ENCODE data around the gene MYO6.

DNA sequence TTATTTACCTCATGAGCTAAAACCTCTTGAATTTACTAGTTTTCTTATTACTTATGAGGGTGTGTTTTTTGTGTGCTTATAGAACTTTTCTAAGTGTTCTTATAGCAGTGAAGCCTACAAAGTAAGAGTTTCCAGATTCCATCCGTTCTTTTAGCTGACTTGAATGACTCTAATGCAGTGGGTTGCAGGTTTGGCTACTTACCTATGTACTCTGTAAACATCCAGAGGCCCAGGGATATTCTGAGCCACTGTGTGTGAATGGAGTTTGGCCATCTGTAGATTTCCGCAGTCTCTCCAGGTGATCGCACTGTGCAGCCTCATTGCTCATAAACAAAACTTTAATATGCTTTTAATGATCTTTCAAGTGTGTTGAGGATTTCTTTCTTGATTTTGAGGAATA, 157.8 kb downstream of the MYO6 start:
- TF ChIP-seq TRIM28 (IDR thresholded peaks at IDR 0.05; ENCODE audit: borderline replicate concordance, low read length) (no peak), ZNF596 (tag by site-specific recombination; IDR thresholded peaks at IDR 0.05) (no peak), ZNF501 (tag by site-specific recombination; IDR thresholded peaks at IDR 0.05) (no peak), ZNF138 (tag by site-specific recombination; IDR thresholded peaks at IDR 0.05; ENCODE audit: borderline replicate concordance) (no peak), ZNF112 (tag by site-specific recombination; IDR thresholded peaks at IDR 0.05) (no peak), ZNF707 (tag by site-specific recombination; IDR thresholded peaks at IDR 0.05) (no peak), KLF8 (tag by site-specific recombination; IDR thresholded peaks at IDR 0.05) (no peak), ZBTB1 (tag by site-specific recombination; IDR thresholded peaks at IDR 0.05) (no peak)
- TF ChIP-seq, protein P1, sequence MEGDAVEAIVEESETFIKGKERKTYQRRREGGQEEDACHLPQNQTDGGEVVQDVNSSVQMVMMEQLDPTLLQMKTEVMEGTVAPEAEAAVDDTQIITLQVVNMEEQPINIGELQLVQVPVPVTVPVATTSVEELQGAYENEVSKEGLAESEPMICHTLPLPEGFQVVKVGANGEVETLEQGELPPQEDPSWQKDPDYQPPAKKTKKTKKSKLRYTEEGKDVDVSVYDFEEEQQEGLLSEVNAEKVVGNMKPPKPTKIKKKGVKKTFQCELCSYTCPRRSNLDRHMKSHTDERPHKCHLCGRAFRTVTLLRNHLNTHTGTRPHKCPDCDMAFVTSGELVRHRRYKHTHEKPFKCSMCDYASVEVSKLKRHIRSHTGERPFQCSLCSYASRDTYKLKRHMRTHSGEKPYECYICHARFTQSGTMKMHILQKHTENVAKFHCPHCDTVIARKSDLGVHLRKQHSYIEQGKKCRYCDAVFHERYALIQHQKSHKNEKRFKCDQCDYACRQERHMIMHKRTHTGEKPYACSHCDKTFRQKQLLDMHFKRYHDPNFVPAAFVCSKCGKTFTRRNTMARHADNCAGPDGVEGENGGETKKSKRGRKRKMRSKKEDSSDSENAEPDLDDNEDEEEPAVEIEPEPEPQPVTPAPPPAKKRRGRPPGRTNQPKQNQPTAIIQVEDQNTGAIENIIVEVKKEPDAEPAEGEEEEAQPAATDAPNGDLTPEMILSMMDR (tag by site-specific recombination; IDR thresholded peaks at IDR 0.05), result no peak
- TF ChIP-seq, protein P2, sequence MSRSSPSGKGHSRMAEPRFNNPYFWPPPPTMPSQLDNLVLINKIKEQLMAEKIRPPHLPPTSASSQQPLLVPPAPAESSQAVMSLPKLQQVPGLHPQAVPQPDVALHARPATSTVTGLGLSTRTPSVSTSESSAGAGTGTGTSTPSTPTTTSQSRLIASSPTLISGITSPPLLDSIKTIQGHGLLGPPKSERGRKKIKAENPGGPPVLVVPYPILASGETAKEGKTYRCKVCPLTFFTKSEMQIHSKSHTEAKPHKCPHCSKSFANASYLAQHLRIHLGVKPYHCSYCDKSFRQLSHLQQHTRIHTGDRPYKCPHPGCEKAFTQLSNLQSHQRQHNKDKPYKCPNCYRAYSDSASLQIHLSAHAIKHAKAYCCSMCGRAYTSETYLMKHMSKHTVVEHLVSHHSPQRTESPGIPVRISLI (tag by site-specific recombination; IDR thresholded peaks at IDR 0.05), result no peak
